Activated CD4-positive, alpha-beta memory T cell treated with anti-CD3 and anti-CD28 coated beads for 36 hours (primary cell): Measurements from ENCODE around the gene CDV3. TPM values are rescaled to one million over a fixed set of nuclear protein-coding genes. Genes with fewer than 3 reads are reported as not detected.

Experiments used
- CTCF ChIA-PET: fragments of 350-600 bp; sonication (Branson Sonifier 250); formaldehyde crosslinking; loops from one replicate; lab custom pipeline; 2021; ENCODE audit warnings: antibody characterized with exemption, inconsistent platforms; lab: Charles Lee
- POLR2A ChIA-PET: fragments of 350-600 bp; sonication (Branson Sonifier 250); formaldehyde crosslinking; loops from one replicate; lab custom pipeline; 2021; ENCODE audit warnings: antibody characterized with exemption; lab: Charles Lee
- DNase-seq: peaks from one replicate; pipeline ENCODE4 v3.0.0-alpha.2; 2020
- H3K27ac Mint-ChIP-seq: one replicate; pipeline ENCODE4 v1.8.0; 2021; ENCODE audit warnings: mixed read lengths
- H3K27me3 Mint-ChIP-seq: one replicate; pipeline ENCODE4 v1.8.0; 2021; ENCODE audit warnings: mixed read lengths
- H3K36me3 Mint-ChIP-seq: one replicate; pipeline ENCODE4 v1.8.0; 2021; ENCODE audit warnings: mixed read lengths
- H3K4me1 Mint-ChIP-seq: one replicate; pipeline ENCODE4 v1.8.0; 2021; ENCODE audit warnings: low read depth, mixed read lengths
- H3K4me3 Mint-ChIP-seq: one replicate; pipeline ENCODE4 v1.8.0; 2021; ENCODE audit warnings: mild to moderate bottlenecking, mixed read lengths
- H3K9me3 Mint-ChIP-seq: one replicate; pipeline ENCODE4 v1.8.0; 2021; ENCODE audit warnings: mixed read lengths
- intact Hi-C: fragments of 100-400 bp; cut with micrococcal nuclease; formaldehyde crosslinking; loops from one replicate; pipeline ENCODE4 v1.15.1; 2023
- total RNA-seq, 2 experiments: library from RNA; stranded (reverse); gene quantifications; one replicate each; pipeline ENCODE4 v1.2.3, GENCODE V29; 2021

CDV3 gene
- total RNA-seq, 2 experiments from 2014 or later: 204 to 209 TPM

- no peak for DNase-seq
- peaks cover 58% of the 10 kb centered on the region for H3K36me3 Mint-ChIP-seq
- H3K4me3 Mint-ChIP-seq: no peak overlapping the region
- POLR2A ChIA-PET: interaction anchor here (0.6 to 1.0 kb wide), 2 partner anchors 11 to 18 kb away, joined by 3 read pairs; no protein-coding TSS in a partner anchor
- H3K27me3 Mint-ChIP-seq: no peaks in the 10 kb centered on the region
- no peaks in the 10 kb centered on the region for H3K9me3 Mint-ChIP-seq
- CTCF ChIA-PET: interaction anchor here (0.9 kb wide), 1 partner anchor 118 kb away, joined by 7 read pairs; no protein-coding TSS in a partner anchor
- no peak overlapping the region for H3K27ac Mint-ChIP-seq
- intact Hi-C loops: no loop called here
- no peaks in the 10 kb centered on the region for H3K4me1 Mint-ChIP-seq
Observed at GRCh38 chr3:133606902-133607301, 33.4 kb downstream of the CDV3 start.

DNA sequence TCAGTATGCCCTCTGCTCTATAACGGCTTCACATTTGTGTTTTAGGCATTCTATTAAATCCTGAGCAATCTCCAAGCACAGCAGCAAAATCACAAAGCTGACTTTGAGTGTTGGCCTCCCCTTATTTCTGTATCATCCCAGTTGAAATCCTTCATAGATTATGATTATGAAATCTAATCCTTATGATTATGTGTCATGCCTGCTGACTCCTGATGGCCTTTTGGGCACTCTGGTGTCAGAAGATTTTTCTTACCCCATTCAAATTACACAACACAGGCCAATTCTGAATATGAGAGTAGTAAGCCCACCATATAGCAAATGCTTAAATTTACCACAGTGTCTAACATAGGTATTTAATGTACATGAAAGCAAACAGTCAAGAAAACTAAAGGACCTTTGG lies 34.3 kb downstream of the CDV3 start:
- Mint-ChIP-seq H3K4me3 (no peak overlapping the region), H3K27me3 (no peaks in the 10 kb centered on the region), H3K9me3 (no peaks in the 10 kb centered on the region), H3K4me1 (no peaks in the 10 kb centered on the region), H3K36me3 (peaks cover 52% of the 10 kb centered on the region), H3K27ac (no peak overlapping the region)
- ChIA-PET POLR2A (no interaction called here), CTCF (interaction anchor here (1.0 kb wide), 1 partner anchor 938 kb away, joined by 3 read pairs; no protein-coding TSS in a partner anchor)
- intact Hi-C loops: no loop called here
- DNase-seq: no peak

DNA sequence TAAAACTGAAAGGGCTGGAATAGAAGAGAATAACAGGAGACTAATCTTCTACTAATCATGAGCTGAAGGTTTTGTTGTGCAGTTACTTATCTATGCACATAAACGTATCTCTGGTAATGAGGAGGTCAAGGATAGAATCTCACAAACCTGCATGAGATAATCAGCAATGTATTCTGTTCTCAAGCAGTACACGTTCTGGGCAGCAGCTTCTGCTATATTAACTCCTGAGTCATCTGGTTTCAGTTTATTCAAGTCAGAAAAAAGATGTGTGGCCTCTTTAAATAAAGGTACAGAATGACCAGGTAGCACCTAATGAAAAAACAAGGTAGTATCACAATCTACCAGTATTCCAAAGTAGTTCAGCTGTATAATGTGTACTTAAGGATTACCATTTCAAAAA lies 34.9 kb downstream of the CDV3 start:
- intact Hi-C loops: no loop called here
- H3K27me3 Mint-ChIP-seq: no peaks in the 10 kb centered on the region
- H3K9me3 Mint-ChIP-seq: no peaks in the 10 kb centered on the region
- DNase-seq: no peak
- H3K36me3 Mint-ChIP-seq: peaks cover 55% of the 10 kb centered on the region
- H3K4me1 Mint-ChIP-seq: no peaks in the 10 kb centered on the region
- no peak overlapping the region for H3K27ac Mint-ChIP-seq
- H3K4me3 Mint-ChIP-seq: no peak overlapping the region
- POLR2A ChIA-PET: no interaction called here
- CTCF ChIA-PET: interaction anchor here (1.0 kb wide), 1 partner anchor 939 kb away, joined by 3 read pairs; no protein-coding TSS in a partner anchor

DNA sequence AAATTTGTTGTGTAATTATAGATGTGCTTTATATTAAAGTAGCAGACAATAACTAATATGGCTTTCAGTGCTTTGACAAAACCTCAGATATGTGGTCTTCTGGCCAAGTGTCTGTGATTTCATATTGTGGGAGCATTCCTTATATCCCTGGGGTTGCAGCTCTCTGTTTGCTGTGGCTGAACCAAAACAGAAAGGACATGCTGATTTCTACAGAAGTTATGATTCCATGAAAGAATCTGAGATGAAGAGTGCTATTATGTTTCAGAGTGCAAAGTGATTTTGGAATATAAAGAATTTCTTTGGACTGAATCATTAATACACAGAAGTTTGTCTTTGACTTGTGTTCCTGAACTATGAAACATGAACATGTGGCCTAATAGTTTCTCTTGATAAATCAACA lies 36.5 kb downstream of the CDV3 start:
- intact Hi-C loops: no loop called here
- no peak for DNase-seq
- H3K4me1 Mint-ChIP-seq: no peaks in the 10 kb centered on the region
- POLR2A ChIA-PET: no interaction called here
- H3K36me3 Mint-ChIP-seq: peaks cover 55% of the 10 kb centered on the region
- CTCF ChIA-PET: no interaction called here
- H3K9me3 Mint-ChIP-seq: no peaks in the 10 kb centered on the region
- no peak overlapping the region for H3K27ac Mint-ChIP-seq
- H3K27me3 Mint-ChIP-seq: no peaks in the 10 kb centered on the region
- no peak overlapping the region for H3K4me3 Mint-ChIP-seq

- no peak overlapping the region for H3K27ac Mint-ChIP-seq
- peaks cover 55% of the 10 kb centered on the region for H3K36me3 Mint-ChIP-seq
- ChIA-PET POLR2A (no interaction called here), CTCF (interaction anchor here (1.0 to 1.1 kb wide), 2 partner anchors 8 to 123 kb away, joined by 3 read pairs; no protein-coding TSS in a partner anchor)
- no peak for DNase-seq
- no peak overlapping the region for H3K4me3 Mint-ChIP-seq
- no peaks in the 10 kb centered on the region for H3K27me3 Mint-ChIP-seq
- no peaks in the 10 kb centered on the region for H3K9me3 Mint-ChIP-seq
- no peaks in the 10 kb centered on the region for H3K4me1 Mint-ChIP-seq
- intact Hi-C loops: no loop called here
Observed at GRCh38 chr3:133611534-133611933, 38.0 kb downstream of the CDV3 start.

- ChIA-PET CTCF (interaction anchor here (1.3 kb wide), 1 partner anchor 30 kb away, joined by 4 read pairs; no protein-coding TSS in a partner anchor), POLR2A (no interaction called here)
- no peak overlapping the region for H3K4me3 Mint-ChIP-seq
- DNase-seq: no peak
- peaks cover 3% of the 10 kb centered on the region for H3K4me1 Mint-ChIP-seq
- H3K27ac Mint-ChIP-seq: no peak overlapping the region
- H3K36me3 Mint-ChIP-seq: peaks cover 59% of the 10 kb centered on the region
- H3K9me3 Mint-ChIP-seq: no peaks in the 10 kb centered on the region
- intact Hi-C loops: no loop called here
- no peaks in the 10 kb centered on the region for H3K27me3 Mint-ChIP-seq
Observed at GRCh38 chr3:133620066-133620784, 46.7 kb downstream of the CDV3 start.

DNA sequence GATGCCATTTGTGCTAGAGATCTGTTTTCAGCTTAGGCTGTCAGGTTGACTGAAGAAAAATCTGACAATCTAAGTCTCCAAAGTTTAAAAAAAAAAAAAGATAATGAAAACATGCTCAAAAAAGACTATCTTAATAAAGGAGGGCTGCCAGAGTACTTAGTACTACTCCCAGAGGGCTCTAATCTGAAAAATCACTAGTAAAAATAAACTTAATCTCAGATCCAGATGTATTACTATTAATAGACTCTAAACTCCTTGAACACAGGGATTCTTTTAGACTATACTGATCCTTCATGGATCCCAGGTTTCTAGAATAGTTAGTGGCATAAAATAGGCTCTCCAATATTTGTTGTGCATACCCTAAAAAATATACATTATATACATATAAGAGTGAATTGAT lies 54.3 kb downstream of the CDV3 start:
- no peaks in the 10 kb centered on the region for H3K9me3 Mint-ChIP-seq
- H3K27ac Mint-ChIP-seq: no peak overlapping the region
- ChIA-PET CTCF (interaction anchor here (0.6 kb wide), 1 partner anchor 176 kb away, joined by 3 read pairs; no protein-coding TSS in a partner anchor), POLR2A (no interaction called here)
- DNase-seq: no peak
- peaks cover 7% of the 10 kb centered on the region for H3K4me1 Mint-ChIP-seq
- intact Hi-C loops: no loop called here
- no peak overlapping the region for H3K4me3 Mint-ChIP-seq
- H3K36me3 Mint-ChIP-seq: peaks cover 61% of the 10 kb centered on the region
- H3K27me3 Mint-ChIP-seq: no peaks in the 10 kb centered on the region

- DNase-seq: no peak
- ChIA-PET POLR2A (no interaction called here), CTCF (no interaction called here)
- intact Hi-C loops: no loop called here
- Mint-ChIP-seq H3K9me3 (no peaks in the 10 kb centered on the region), H3K4me1 (peaks cover 7% of the 10 kb centered on the region), H3K27ac (no peak overlapping the region), H3K27me3 (no peaks in the 10 kb centered on the region), H3K4me3 (no peak overlapping the region), H3K36me3 (peaks cover 60% of the 10 kb centered on the region)
Observed at GRCh38 chr3:133629146-133629545, 55.7 kb downstream of the CDV3 start.

GRCh38 chr3:133633439-133633838 lies 60.0 kb downstream of the CDV3 start:
- H3K27me3 Mint-ChIP-seq: no peaks in the 10 kb centered on the region
- POLR2A ChIA-PET: no interaction called here

More at GRCh38 chr3:133633439-133633838, 60.0 kb downstream of the CDV3 start:
- Mint-ChIP-seq H3K4me3 (no peak overlapping the region), H3K27ac (no peak overlapping the region), H3K4me1 (peaks cover 4% of the 10 kb centered on the region), H3K9me3 (no peaks in the 10 kb centered on the region), H3K36me3 (peaks cover 59% of the 10 kb centered on the region)
- DNase-seq: no peak
- CTCF ChIA-PET: no interaction called here
- intact Hi-C loops: no loop called here

Other genes starting within 250 kb of the CDV3 start
- not detected for gene BFSP2, start 173.6 kb upstream of the CDV3 start, total RNA-seq
- gene TOPBP1, start 88.3 kb downstream of the CDV3 start, total RNA-seq: 10 to 100 TPM; 73.9 to 79.1 TPM
- gene TF, start 172.7 kb downstream of the CDV3 start, total RNA-seq: under 1 TPM; 0.44 to 0.67 TPM
- 10 to 100 TPM; 65.7 to 66.7 TPM for gene SRPRB, start 232.1 kb downstream of the CDV3 start, total RNA-seq